Stimulated activated CD8-positive, alpha-beta memory T cell treated with anti-CD3 and anti-CD28 coated beads, Interleukin-7, amount 100 ng/mL, for 4 hours (primary cell): ENCODE results near the gene TSR3.

Source experiments
- DNase-seq, 2 donors: peaks; one replicate each; pipeline ENCODE4 v3.0.0-alpha.2; 2020; ENCODE audit warnings: low read depth in 2 of 2

Gene TSR3

GRCh38 chr16:1378087-1378803, 26.6 kb upstream of the TSR3 start:
- DNase-seq = no peak

GRCh38 chr16:1377406-1378010, 25.8 kb upstream of the TSR3 start:
- no peak for DNase-seq

GRCh38 chr16:1375741-1376410, 24.2 kb upstream of the TSR3 start:
- no peak for DNase-seq

- no peak for DNase-seq
Measured at GRCh38 chr16:1375298-1375640, 23.6 kb upstream of the TSR3 start.

GRCh38 chr16:1374418-1375297, 23.0 kb upstream of the TSR3 start:
- no peak for DNase-seq

GRCh38 chr16:1372292-1372950, 20.7 kb upstream of the TSR3 start:
- no peak for DNase-seq

- no peak for DNase-seq
Measured at GRCh38 chr16:1371054-1371978, 19.6 kb upstream of the TSR3 start.

- DNase-seq = no peak
Measured at GRCh38 chr16:1367486-1368174, 16.0 kb upstream of the TSR3 start.

- DNase-seq = no peak
Measured at GRCh38 chr16:1366712-1367299, 15.1 kb upstream of the TSR3 start.

GRCh38 chr16:1366060-1366711, 14.5 kb upstream of the TSR3 start:
- DNase-seq = no peak

GRCh38 chr16:1364510-1364909, 12.8 kb upstream of the TSR3 start:
- no peak for DNase-seq

- DNase-seq = peak in 1 of 2 donors; percentile 55
Measured at GRCh38 chr16:1363501-1364041, 11.9 kb upstream of the TSR3 start.

GRCh38 chr16:1362807-1363206, 11.1 kb upstream of the TSR3 start:
- DNase-seq = no peak

- no peak for DNase-seq
Measured at GRCh38 chr16:1361685-1362360, 10.1 kb upstream of the TSR3 start.

GRCh38 chr16:1357906-1358566, 6.4 kb upstream of the TSR3 start:
- no peak for DNase-seq

- DNase-seq = no peak
Measured at GRCh38 chr16:1356061-1356900, 4.6 kb upstream of the TSR3 start.

GRCh38 chr16:1355591-1355990, 3.9 kb upstream of the TSR3 start:
- DNase-seq = no peak
